Uterus (tissue), 4 donors: ENCODE measurements around the gene MCL1. TPM values are rescaled to one million over a fixed set of nuclear protein-coding genes. Genes with fewer than 3 reads are reported as not detected.

Source experiments
- DNase-seq, 2 donors: peaks; one replicate each; pipeline ENCODE4 v3.0.0-alpha.2; 2019 to 2020
- H3K27ac ChIP-seq, 2 donors: fragments of 200-600 bp; sonication (generic); 1 replicate in 1 of 2; 2 replicates in 1 of 2; pipeline ENCODE4 v1.5.1; 2016 to 2018
- H3K27me3 ChIP-seq, 2 donors: fragments of 200-600 bp; sonication (generic); one replicate each; pipeline ENCODE4 v1.5.1; 2018 to 2019; ENCODE audit warnings: control low read depth in 1 of 2
- H3K36me3 ChIP-seq, 2 donors: fragments of 200-600 bp; sonication (generic); one replicate each; pipeline ENCODE4 v1.5.1; 2019; ENCODE audit warnings: control low read depth in 1 of 2
- H3K4me1 ChIP-seq, 2 donors: fragments of 200-600 bp; sonication (generic); one replicate each; pipeline ENCODE4 v1.5.1; 2018 to 2019; ENCODE audit warnings: control low read depth in 1 of 2
- H3K4me3 ChIP-seq, 2 donors: fragments of 200-600 bp; sonication (generic); 1 replicate in 1 of 2; 2 replicates in 1 of 2; pipeline ENCODE4 v1.5.1; 2018 to 2019; ENCODE audit warnings: mild to moderate bottlenecking in 1 of 2
- H3K9me3 ChIP-seq, 2 donors: fragments of 200-600 bp; sonication (generic); one replicate each; pipeline ENCODE4 v1.5.1; 2019; ENCODE audit warnings: control low read depth in 1 of 2
- POLR2A ChIP-seq, 2 donors: fragments of 450-650 bp; IDR thresholded peaks; one replicate each; pipeline ENCODE4 v1.6.1; 2016; ENCODE audit warnings: antibody characterized with exemption in 2 of 2, mild to moderate bottlenecking in 1 of 2, moderate library complexity in 1 of 2
- intact Hi-C: fragments of 100-400 bp; cut with DNase I; formaldehyde crosslinking; loops from one replicate; pipeline ENCODE4 v1.15.1; 2023; ENCODE audit warnings: low total_unique reads
- total RNA-seq, 4 donors: library from RNA; depleted of rRNA in 3 of 4; stranded (reverse); fragments of >200 nt in 3 of 4; gene quantifications; one replicate each; pipeline versions ENCODE4 v1.1.0 to v1.2.4, GENCODE V29; 2014 to 2023
- TF ChIP-seq, protein P1 (sequence below), 4 experiments: fragments of 200-600 bp in 2 of 4; fragments of 450-650 bp in 2 of 4; sonication (generic) in 2 of 4; IDR thresholded peaks; one replicate each; pipeline ENCODE4 v1.5.1; 2016 to 2019; ENCODE audit warnings: antibody characterized with exemption in 4 of 4, mild to moderate bottlenecking in 2 of 4, moderate library complexity in 1 of 4
- donor health status: DM: yes; HTN: yes; CAD: no.

The MCL1 gene
- total RNA-seq, 4 donors from 2014 or later, result 125 to 266 (median 207) TPM

DNA sequence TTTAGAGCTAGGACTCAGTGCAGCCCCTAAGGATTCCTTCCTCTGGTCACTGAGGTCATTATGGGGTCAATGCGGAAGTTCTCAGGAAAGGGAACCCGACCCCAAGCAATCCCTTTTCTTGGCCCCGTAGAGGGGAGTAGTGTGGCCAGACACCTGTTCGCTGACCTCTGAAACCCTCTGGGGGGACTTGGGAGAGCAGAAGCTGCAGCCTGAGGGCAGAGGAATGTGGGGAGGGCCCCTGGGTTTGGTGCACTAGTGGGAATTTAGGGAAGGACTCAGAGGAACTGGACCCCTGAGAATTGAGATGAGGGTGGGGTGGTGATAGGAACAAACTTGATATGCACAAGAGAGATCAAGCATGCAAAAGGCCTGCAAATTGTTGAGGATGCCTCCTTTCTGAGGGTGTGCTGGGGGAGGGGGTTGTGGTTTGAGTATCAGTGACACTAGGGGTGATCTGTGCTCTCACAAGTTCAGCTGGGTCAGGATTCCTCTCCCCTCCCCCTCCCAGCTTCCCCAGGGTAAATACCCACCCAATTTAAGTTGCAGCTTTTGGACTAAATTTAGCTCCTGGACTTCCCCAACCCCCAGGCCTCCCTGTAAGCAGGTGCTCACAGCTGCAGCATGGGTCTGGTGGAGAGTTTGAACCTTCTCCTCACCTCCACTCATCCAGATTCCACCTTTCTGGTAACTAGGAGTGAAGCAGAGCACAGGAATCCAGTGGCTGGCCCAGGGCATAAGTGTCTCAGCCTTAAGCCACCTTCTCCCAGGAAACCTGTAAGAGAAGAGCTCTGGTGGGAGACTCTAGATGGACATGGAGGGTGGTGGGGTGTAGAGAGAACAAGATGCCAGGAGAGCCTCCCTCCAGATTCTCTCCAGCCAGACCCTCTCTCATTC is 16.7 kb downstream of the MCL1 start:
- DNase-seq, result peak in 1 of 2 donors; percentile 54
- TF ChIP-seq, protein P1, sequence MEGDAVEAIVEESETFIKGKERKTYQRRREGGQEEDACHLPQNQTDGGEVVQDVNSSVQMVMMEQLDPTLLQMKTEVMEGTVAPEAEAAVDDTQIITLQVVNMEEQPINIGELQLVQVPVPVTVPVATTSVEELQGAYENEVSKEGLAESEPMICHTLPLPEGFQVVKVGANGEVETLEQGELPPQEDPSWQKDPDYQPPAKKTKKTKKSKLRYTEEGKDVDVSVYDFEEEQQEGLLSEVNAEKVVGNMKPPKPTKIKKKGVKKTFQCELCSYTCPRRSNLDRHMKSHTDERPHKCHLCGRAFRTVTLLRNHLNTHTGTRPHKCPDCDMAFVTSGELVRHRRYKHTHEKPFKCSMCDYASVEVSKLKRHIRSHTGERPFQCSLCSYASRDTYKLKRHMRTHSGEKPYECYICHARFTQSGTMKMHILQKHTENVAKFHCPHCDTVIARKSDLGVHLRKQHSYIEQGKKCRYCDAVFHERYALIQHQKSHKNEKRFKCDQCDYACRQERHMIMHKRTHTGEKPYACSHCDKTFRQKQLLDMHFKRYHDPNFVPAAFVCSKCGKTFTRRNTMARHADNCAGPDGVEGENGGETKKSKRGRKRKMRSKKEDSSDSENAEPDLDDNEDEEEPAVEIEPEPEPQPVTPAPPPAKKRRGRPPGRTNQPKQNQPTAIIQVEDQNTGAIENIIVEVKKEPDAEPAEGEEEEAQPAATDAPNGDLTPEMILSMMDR (IDR thresholded peaks at IDR 0.05), result no peak
- TF ChIP-seq POLR2A (IDR thresholded peaks at IDR 0.05), result no peak
- Histone ChIP-seq H3K36me3 (no peaks in the 10 kb centered on the region), H3K4me1 (peaks cover 48 to 51% of the 10 kb centered on the region in 2 donors), H3K27ac (peak overlapping the region; percentile 99), H3K9me3 (no peaks in the 10 kb centered on the region), H3K27me3 (no peaks in the 10 kb centered on the region), H3K4me3 (peak overlapping the region; percentile 55)
- intact Hi-C loops, result loop anchor here (5.0 kb wide), 1 partner anchor 60 kb away; no protein-coding TSS in a partner anchor

DNA sequence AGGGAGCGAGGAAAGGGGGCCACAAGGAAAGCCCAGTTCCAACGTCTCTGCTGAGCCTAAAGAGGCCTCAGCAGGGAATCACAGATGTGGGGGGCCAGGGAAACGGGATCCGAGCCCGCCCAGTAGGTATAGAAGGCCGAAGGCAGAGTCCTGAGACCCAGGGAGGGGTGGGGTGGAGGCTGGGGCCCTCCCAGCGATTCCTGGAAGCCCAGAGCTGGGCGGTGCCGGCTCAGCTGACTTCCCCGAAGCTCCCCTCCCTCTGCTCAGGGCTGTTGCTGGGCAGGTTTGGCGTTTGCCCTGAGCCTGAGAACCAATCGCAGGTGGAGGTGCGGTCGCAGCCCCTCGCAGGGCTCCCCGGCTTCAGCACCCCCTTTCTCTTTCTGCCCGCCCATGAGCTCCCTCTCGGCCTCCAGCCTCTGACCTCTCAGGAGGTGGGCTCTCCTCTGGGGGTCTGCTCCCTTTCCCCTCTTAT is 17.4 kb downstream of the MCL1 start:
- Histone ChIP-seq H3K9me3 (no peaks in the 10 kb centered on the region), H3K4me1 (peaks cover 47 to 49% of the 10 kb centered on the region in 2 donors), H3K36me3 (no peaks in the 10 kb centered on the region), H3K27me3 (no peaks in the 10 kb centered on the region), H3K4me3 (peak overlapping the region; percentile 55), H3K27ac (peak overlapping the region; percentile 99)
- peak; percentile 94 for DNase-seq
- intact Hi-C loops, result loop anchor here (5.0 kb wide), 1 partner anchor 60 kb away; no protein-coding TSS in a partner anchor
- TF ChIP-seq POLR2A (IDR thresholded peaks at IDR 0.05), result peak; percentile 28 to 79
- TF ChIP-seq, protein P1 (IDR thresholded peaks at IDR 0.05), result peak in 1 of 4 experiments; percentile 14

DNA sequence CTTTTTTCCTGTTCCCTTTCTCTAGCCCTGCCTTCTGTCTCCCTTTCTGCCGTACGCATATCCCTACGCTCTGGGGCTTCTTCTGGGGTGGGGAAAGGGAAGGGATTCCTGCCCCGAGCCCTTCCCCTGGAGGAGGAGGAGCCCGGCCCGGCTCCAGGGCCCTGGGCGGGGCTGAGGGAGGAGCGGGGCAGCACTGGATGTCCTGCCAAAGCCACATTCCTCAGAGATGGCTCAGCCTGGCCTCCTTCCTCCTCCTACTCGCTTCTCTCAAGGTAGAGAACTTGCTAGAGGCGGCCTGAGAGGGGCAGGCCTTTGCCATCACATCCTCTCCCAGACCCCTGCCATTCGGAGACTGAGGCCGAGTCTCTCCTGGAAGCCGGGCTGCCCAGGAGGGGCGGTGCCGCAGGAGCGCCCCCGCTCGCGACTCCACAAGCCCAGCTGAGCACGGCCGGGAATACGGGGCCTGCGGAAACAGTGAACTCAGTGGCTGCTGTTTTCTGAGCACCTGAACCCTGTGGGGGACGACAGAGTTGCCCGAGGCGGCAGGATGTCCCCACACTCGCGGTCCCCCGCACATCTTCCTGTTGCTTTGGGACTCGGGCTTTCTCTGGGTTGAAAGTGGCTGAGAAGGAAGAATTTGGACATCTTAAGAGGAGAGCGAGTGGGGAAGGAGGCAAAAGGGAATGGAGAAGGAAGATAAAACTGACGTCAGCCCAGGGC is 18.0 kb downstream of the MCL1 start:
- intact Hi-C loops, result loop anchor here (5.0 kb wide), 1 partner anchor 61 kb away; no protein-coding TSS in a partner anchor
- H3K27me3 ChIP-seq, result no peaks in the 10 kb centered on the region
- peaks cover 41 to 43% of the 10 kb centered on the region in 2 donors for H3K4me1 ChIP-seq
- H3K9me3 ChIP-seq, result no peaks in the 10 kb centered on the region
- no peaks in the 10 kb centered on the region for H3K36me3 ChIP-seq
- H3K4me3 ChIP-seq, result peak overlapping the region; percentile 55
- H3K27ac ChIP-seq, result peak overlapping the region; percentile 99
- DNase-seq, result peak; percentile 97 to 98
- TF ChIP-seq POLR2A (IDR thresholded peaks at IDR 0.05), result peak; percentile 93 to 94
- TF ChIP-seq, protein P1 (IDR thresholded peaks at IDR 0.05), result peak in 2 of 4 experiments; percentile 17

DNA sequence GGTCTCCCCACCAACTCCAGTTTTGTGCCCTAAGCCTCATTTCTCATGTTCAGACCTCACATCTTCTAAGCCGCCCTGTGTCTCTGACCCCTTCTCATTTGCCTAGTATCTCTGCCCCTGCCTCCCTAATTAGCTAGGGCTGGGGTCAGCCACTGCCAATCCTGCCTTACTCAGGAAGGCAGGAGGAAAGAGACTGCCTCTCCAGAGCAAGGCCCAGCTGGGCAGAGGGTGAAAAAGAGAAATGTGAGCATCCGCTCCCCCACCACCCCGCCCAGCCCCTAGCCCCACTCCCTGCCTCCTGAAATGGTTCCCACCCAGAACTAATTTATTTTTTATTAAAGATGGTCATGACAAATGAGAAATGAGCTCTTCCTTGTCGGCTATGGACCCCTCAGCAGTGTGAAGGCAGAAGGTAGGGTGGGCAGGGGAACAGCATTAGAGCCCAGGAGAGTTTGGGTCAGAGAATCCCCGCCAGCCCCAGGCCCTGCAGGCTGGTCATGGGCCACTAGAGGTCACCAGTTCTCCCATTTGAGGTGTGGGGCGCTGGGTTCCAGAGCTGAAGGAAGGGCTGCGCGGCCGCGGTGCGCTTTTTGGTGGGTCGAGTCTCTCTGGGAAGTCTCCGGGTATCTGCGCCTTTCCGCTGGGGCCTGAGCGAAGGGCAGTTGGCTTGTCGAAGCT is 18.7 kb downstream of the MCL1 start:
- intact Hi-C loops, result loop anchor here (5.0 kb wide), 1 partner anchor 62 kb away; no protein-coding TSS in a partner anchor
- peak overlapping the region; percentile 99 for H3K27ac ChIP-seq
- TF ChIP-seq, protein P1 (IDR thresholded peaks at IDR 0.05), result peak; percentile 87 to 91 (median 90)
- no peak for TF ChIP-seq POLR2A (IDR thresholded peaks at IDR 0.05)
- H3K36me3 ChIP-seq, result no peaks in the 10 kb centered on the region
- no peaks in the 10 kb centered on the region for H3K9me3 ChIP-seq
- H3K27me3 ChIP-seq, result no peaks in the 10 kb centered on the region
- peak; percentile 90 to 92 for DNase-seq
- peaks cover 35 to 42% of the 10 kb centered on the region in 2 donors for H3K4me1 ChIP-seq
- H3K4me3 ChIP-seq, result peak overlapping the region; percentile 55
